Keratinocyte (primary cell): ENCODE measurements around the gene MYRFL. TPM values are rescaled to one million over a fixed set of nuclear protein-coding genes. Genes with fewer than 3 reads are reported as not detected.

ENCODE experiments used
- DNase-seq: peaks from one replicate; pipeline ENCODE4 v3.0.0-alpha.2; 2011; ENCODE audit warnings: low read depth, missing footprints, low spot score
- FAIRE-seq: peaks from 2 replicates; lab custom pipeline; 2011; peaks lifted over from hg19 to GRCh38; lab: Jason Lieb, UNC
- H2AFZ ChIP-seq: 2 replicates; pipeline ENCODE4 v1.6.0; 2012; ENCODE audit warnings: low read length, control low read depth, inconsistent platforms; ENCODE audit not compliant: control insufficient read depth
- H3K27ac ChIP-seq: 2 replicates; pipeline ENCODE4 v1.5.1; 2011; ENCODE audit warnings: low read length; ENCODE audit not compliant: control insufficient read depth, insufficient read depth
- H3K27me3 ChIP-seq: 3 replicates; pipeline ENCODE4 v1.6.0; 2011; ENCODE audit warnings: low read length; ENCODE audit not compliant: control insufficient read depth, insufficient read depth; ENCODE audit errors: extremely low read depth
- H3K36me3 ChIP-seq, 2 experiments: 2 replicates in 1 of 2; 3 replicates in 1 of 2; pipeline ENCODE4 v1.5.1; 2011; ENCODE audit warnings: low read length in 2 of 2, mild to moderate bottlenecking in 1 of 2; ENCODE audit not compliant: control insufficient read depth in 2 of 2, insufficient read depth in 2 of 2; ENCODE audit errors: extremely low read depth in 1 of 2
- H3K4me1 ChIP-seq: 3 replicates; pipeline ENCODE4 v1.5.1; 2011; ENCODE audit warnings: low read length; ENCODE audit not compliant: control insufficient read depth, insufficient read depth; ENCODE audit errors: extremely low read depth
- H3K4me2 ChIP-seq: 3 replicates; pipeline ENCODE4 v1.6.0; 2011; ENCODE audit warnings: low read depth, low read length; ENCODE audit not compliant: control insufficient read depth, insufficient read depth; ENCODE audit errors: extremely low read depth
- H3K4me3 ChIP-seq, 3 experiments: fragments of 200-600 bp in 1 of 3; sonication (generic) in 1 of 3; 2 replicates in 2 of 3; 3 replicates in 1 of 3; pipeline ENCODE4 v1.5.1; 2011 to 2016; ENCODE audit warnings: low read length in 3 of 3, mild to moderate bottlenecking in 3 of 3, control low read depth in 2 of 3, inconsistent platforms in 1 of 3, low read depth in 1 of 3, mixed read lengths in 1 of 3, mixed run types in 1 of 3, moderate library complexity in 1 of 3; ENCODE audit not compliant: control insufficient read depth in 2 of 3, insufficient read depth in 2 of 3; ENCODE audit errors: extremely low read depth in 1 of 3
- H3K79me2 ChIP-seq: 2 replicates; pipeline ENCODE4 v1.6.0; 2012; ENCODE audit warnings: low read length; ENCODE audit not compliant: control insufficient read depth, insufficient read depth
- H3K9ac ChIP-seq: 3 replicates; pipeline ENCODE4 v1.6.0; 2011; ENCODE audit warnings: low read length; ENCODE audit not compliant: control insufficient read depth, insufficient read depth; ENCODE audit errors: extremely low read depth
- H3K9me1 ChIP-seq: 3 replicates; pipeline ENCODE4 v1.6.0; 2011; ENCODE audit warnings: low read length; ENCODE audit not compliant: control insufficient read depth, insufficient read depth; ENCODE audit errors: extremely low read depth
- H3K9me3 ChIP-seq: 2 replicates; pipeline ENCODE4 v1.5.1; 2012; ENCODE audit warnings: low read depth, low read length; ENCODE audit not compliant: control insufficient read depth
- H4K20me1 ChIP-seq: 3 replicates; pipeline ENCODE4 v1.6.0; 2011; ENCODE audit warnings: low read length; ENCODE audit not compliant: control insufficient read depth, insufficient read depth; ENCODE audit errors: extremely low read depth
- EZH2 ChIP-seq: IDR thresholded peaks from one replicate; pipeline ENCODE4 v1.6.1; 2012; ENCODE audit warnings: inconsistent platforms, mild to moderate bottlenecking, low read length, moderate library complexity
- dilution Hi-C: fragments of 300-500 bp; cut with MboI; formaldehyde crosslinking; loops from one replicate; pipeline ENCODE4 v1.7.0; 2020; ENCODE audit warnings: low sequenced_read_pairs; ENCODE audit not compliant: extremely low pct_ligation_motif_present
- polyA plus RNA-seq, 5 experiments: library from polyadenylated mRNA; depleted of rRNA in 3 of 5; stranded (reverse) in 3 of 5; stranded (forward) in 1 of 5; unstranded in 1 of 5; fragments of >200 nt; gene quantifications; 1 replicate in 1 of 5; 2 replicates in 3 of 5; 3 replicates in 1 of 5; pipeline versions ENCODE4 v1.2.1 to v1.2.3, GENCODE V29; 2011 to 2012; ENCODE audit warnings: missing spikeins in 2 of 5, low read depth in 1 of 5, low replicate concordance in 1 of 5
- TF ChIP-seq, protein P1 (sequence below), 3 experiments: IDR thresholded peaks in 1 of 3; conservative IDR thresholded peaks in 1 of 3; optimal IDR thresholded peaks in 1 of 3; 2 replicates in 2 of 3; 3 replicates in 1 of 3; pipeline versions ENCODE3 to v1.5.1; 2011; ENCODE audit warnings: low read length in 3 of 3, mild to moderate bottlenecking in 3 of 3, moderate library complexity in 2 of 3, control low read depth in 1 of 3, inconsistent platforms in 1 of 3; ENCODE audit not compliant: insufficient read depth in 2 of 3; ENCODE audit errors: extremely low read depth in 1 of 3

Gene MYRFL
- polyA plus RNA-seq, 1 donor (not counting 4 experiments of a cell fraction or from before 2014, with no cell fraction given): 0.39 TPM

DNA sequence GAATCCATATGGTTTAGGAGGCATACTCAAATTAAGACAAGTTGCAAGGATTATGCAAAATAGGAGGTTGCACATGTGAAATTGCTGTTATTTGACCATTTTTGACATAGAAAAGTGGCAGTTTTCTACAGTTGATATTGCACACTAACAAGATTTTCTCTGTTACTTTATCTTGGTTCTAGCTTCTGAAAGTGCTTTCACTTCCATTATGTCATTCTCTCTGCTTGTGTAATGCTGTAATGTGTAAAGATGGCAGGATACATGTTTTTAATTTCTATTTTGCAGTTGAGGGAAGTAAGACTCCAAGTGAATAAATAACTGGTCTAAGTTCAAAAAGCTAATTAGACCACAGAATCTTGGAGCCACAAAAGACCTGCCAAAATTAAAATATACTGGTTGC lies 60.6 kb downstream of the MYRFL start:
- Histone ChIP-seq H3K9me1 (no peaks in the 10 kb centered on the region), H4K20me1 (no peaks in the 10 kb centered on the region), H3K9me3 (no peaks in the 10 kb centered on the region), H3K27me3 (no peaks in the 10 kb centered on the region), H2AFZ (no peak overlapping the region), H3K4me1 (no peaks in the 10 kb centered on the region), H3K79me2 (no peaks in the 10 kb centered on the region), H3K27ac (no peak overlapping the region), H3K4me2 (no peak overlapping the region), H3K36me3 (no peaks in the 10 kb centered on the region), H3K4me3 (no peak overlapping the region), H3K9ac (no peak overlapping the region)
- no peak for DNase-seq
- TF ChIP-seq EZH2: no peak
- TF ChIP-seq, protein P1, sequence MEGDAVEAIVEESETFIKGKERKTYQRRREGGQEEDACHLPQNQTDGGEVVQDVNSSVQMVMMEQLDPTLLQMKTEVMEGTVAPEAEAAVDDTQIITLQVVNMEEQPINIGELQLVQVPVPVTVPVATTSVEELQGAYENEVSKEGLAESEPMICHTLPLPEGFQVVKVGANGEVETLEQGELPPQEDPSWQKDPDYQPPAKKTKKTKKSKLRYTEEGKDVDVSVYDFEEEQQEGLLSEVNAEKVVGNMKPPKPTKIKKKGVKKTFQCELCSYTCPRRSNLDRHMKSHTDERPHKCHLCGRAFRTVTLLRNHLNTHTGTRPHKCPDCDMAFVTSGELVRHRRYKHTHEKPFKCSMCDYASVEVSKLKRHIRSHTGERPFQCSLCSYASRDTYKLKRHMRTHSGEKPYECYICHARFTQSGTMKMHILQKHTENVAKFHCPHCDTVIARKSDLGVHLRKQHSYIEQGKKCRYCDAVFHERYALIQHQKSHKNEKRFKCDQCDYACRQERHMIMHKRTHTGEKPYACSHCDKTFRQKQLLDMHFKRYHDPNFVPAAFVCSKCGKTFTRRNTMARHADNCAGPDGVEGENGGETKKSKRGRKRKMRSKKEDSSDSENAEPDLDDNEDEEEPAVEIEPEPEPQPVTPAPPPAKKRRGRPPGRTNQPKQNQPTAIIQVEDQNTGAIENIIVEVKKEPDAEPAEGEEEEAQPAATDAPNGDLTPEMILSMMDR (optimal IDR thresholded peaks at IDR 0.05 in 1 of 3, IDR thresholded peaks at IDR 0.05 in 1 of 3, conservative IDR thresholded peaks at IDR 0.05 in 1 of 3; ENCODE audit: extremely low read depth in 1 of 3, insufficient read depth in 2 of 3, low read length in 3 of 3): no peak
- dilution Hi-C loops: no loop called here
- no peak for FAIRE-seq

DNA sequence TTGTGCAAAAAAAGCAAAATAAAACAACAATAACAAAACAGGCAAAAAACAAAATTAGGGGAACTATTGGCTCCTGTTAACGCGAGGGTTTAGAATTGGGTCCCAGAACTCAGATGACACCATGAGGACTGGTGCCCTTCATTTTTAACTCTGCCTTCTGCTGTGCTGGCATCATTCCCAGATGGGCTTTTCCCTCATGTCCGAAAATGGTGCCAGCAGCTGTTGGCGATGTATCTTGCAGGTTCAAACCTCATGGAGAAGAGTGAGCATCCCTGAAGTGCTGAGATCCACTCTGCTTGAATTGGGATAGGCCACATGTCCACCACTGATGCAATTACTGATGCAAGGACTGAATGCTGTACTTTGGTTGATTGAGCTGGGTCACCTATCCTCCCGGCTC lies 61.1 kb downstream of the MYRFL start:
- Histone ChIP-seq H4K20me1 (no peaks in the 10 kb centered on the region), H2AFZ (no peak overlapping the region), H3K27me3 (no peaks in the 10 kb centered on the region), H3K4me3 (no peak overlapping the region), H3K9ac (no peak overlapping the region), H3K9me1 (no peaks in the 10 kb centered on the region), H3K36me3 (no peaks in the 10 kb centered on the region), H3K79me2 (no peaks in the 10 kb centered on the region), H3K27ac (no peak overlapping the region), H3K4me2 (no peak overlapping the region), H3K9me3 (no peaks in the 10 kb centered on the region), H3K4me1 (no peaks in the 10 kb centered on the region)
- TF ChIP-seq, protein P1 (optimal IDR thresholded peaks at IDR 0.05 in 1 of 3, IDR thresholded peaks at IDR 0.05 in 1 of 3, conservative IDR thresholded peaks at IDR 0.05 in 1 of 3; ENCODE audit: extremely low read depth in 1 of 3, insufficient read depth in 2 of 3, low read length in 3 of 3): no peak
- TF ChIP-seq EZH2: no peak
- dilution Hi-C loops: no loop called here
- DNase-seq: no peak
- no peak for FAIRE-seq
